Endothelial cell of umbilical vein (primary cell): Measurements from ENCODE around the gene GLI3. TPM values are rescaled to one million over a fixed set of nuclear protein-coding genes. Genes with fewer than 3 reads are reported as not detected.

Experiments used
- BruUV-seq: library from RNA; stranded (reverse); fragments of 400-500 nt; replicated peaks from 2 replicates; lab custom pipeline; 2021; lab: Mats Ljungman, UMichigan
- CTCF ChIA-PET: fragments of 300-600, 350-600 bp; sonication (Branson Sonifier 250); formaldehyde crosslinking; loops from one replicate; lab custom pipeline; 2021; ENCODE audit warnings: antibody characterized with exemption, inconsistent platforms; lab: Charles Lee
- POLR2A ChIA-PET: fragments of 300-600, 350-600 bp; sonication (Branson Sonifier 250); formaldehyde crosslinking; loops from one replicate; lab custom pipeline; 2021; ENCODE audit warnings: antibody characterized with exemption, inconsistent platforms; lab: Charles Lee
- DNase-seq: peaks from one replicate; pipeline ENCODE4 v3.0.0-alpha.2; 2011; ENCODE audit warnings: low read depth, low spot score
- FAIRE-seq: peaks from 2 replicates; lab custom pipeline; 2011; peaks lifted over from hg19 to GRCh38; lab: Jason Lieb, UNC
- H2AFZ ChIP-seq: 2 replicates; pipeline ENCODE4 v1.6.0; 2012; ENCODE audit warnings: low read depth, low read length, control low read depth, inconsistent platforms
- H3K27ac ChIP-seq: 2 replicates; pipeline ENCODE4 v1.5.1; 2011; ENCODE audit warnings: low read depth, mild to moderate bottlenecking, control low read depth, low read length, moderate library complexity; ENCODE audit not compliant: insufficient read depth
- H3K27me3 ChIP-seq, 2 experiments: 2 replicates each; pipeline versions ENCODE4 v1.6.0 to v1.6.1; 2011; ENCODE audit warnings: low read length in 2 of 2, mixed read lengths in 1 of 2; ENCODE audit not compliant: control insufficient read depth in 2 of 2, insufficient read depth in 2 of 2
- H3K36me3 ChIP-seq, 2 experiments: 2 replicates in 1 of 2; 3 replicates in 1 of 2; pipeline ENCODE4 v1.5.1; 2011; ENCODE audit warnings: low read length in 2 of 2, mild to moderate bottlenecking in 1 of 2, moderate library complexity in 1 of 2; ENCODE audit not compliant: control insufficient read depth in 2 of 2, insufficient read depth in 2 of 2; ENCODE audit errors: extremely low read depth in 1 of 2
- H3K4me1 ChIP-seq: 3 replicates; pipeline ENCODE4 v1.5.1; 2011; ENCODE audit warnings: mild to moderate bottlenecking, low read length; ENCODE audit not compliant: control insufficient read depth, insufficient read depth; ENCODE audit errors: extremely low read depth
- H3K4me2 ChIP-seq: 2 replicates; pipeline ENCODE4 v1.6.1; 2011; ENCODE audit warnings: low read length, control low read depth, mixed read lengths; ENCODE audit not compliant: insufficient read depth
- H3K4me3 ChIP-seq, 3 experiments: fragments of 200-600 bp in 1 of 3; sonication (generic), shearing (Covaris generic) in 1 of 3; replicated peaks in 1 of 3; 2 replicates each; pipeline ENCODE4 v1.5.1; 2011 to 2016; ENCODE audit warnings: control low read depth in 3 of 3, low read length in 3 of 3, mild to moderate bottlenecking in 2 of 3, inconsistent platforms in 1 of 3, low read depth in 1 of 3, moderate library complexity in 1 of 3; ENCODE audit not compliant: insufficient read depth in 1 of 3
- H3K79me2 ChIP-seq: 2 replicates; pipeline ENCODE4 v1.6.0; 2012; ENCODE audit warnings: low read length, inconsistent platforms; ENCODE audit not compliant: control insufficient read depth, insufficient read depth
- H3K9ac ChIP-seq: replicated peaks from 2 replicates; pipeline ENCODE3; 2011; ENCODE audit warnings: low read length, control low read depth; ENCODE audit not compliant: insufficient read depth; ENCODE audit errors: extremely low read depth
- H3K9me1 ChIP-seq: replicated peaks from 3 replicates; pipeline ENCODE4 v1.6.0; 2011; ENCODE audit warnings: mild to moderate bottlenecking, low read length; ENCODE audit not compliant: control insufficient read depth, insufficient read depth; ENCODE audit errors: extremely low read depth
- H3K9me3 ChIP-seq: replicated peaks from 2 replicates; pipeline ENCODE4 v1.5.1; 2012; ENCODE audit warnings: low read length, inconsistent platforms; ENCODE audit not compliant: control insufficient read depth, insufficient read depth
- H4K20me1 ChIP-seq: replicated peaks from 2 replicates; pipeline ENCODE3; 2011; ENCODE audit warnings: mild to moderate bottlenecking, low read length; ENCODE audit not compliant: control insufficient read depth, insufficient read depth; ENCODE audit errors: extremely low read depth
- CTCF ChIP-seq, 2 donors: IDR thresholded peaks; 1 replicate in 1 of 2; 2 replicates in 1 of 2; pipeline ENCODE4 v1.5.1; 2011; ENCODE audit warnings: low read length in 2 of 2, mild to moderate bottlenecking in 2 of 2, moderate library complexity in 2 of 2, control low read depth in 1 of 2, inconsistent platforms in 1 of 2, low read depth in 1 of 2; ENCODE audit not compliant: insufficient read depth in 1 of 2; ENCODE audit errors: extremely low read depth in 1 of 2
- EZH2 ChIP-seq: IDR thresholded peaks from 2 replicates; pipeline ENCODE4 v1.6.1; 2012; ENCODE audit warnings: borderline replicate concordance, low read depth, mild to moderate bottlenecking, moderate library complexity, low read length, inconsistent platforms; ENCODE audit not compliant: severe bottlenecking
- FOS ChIP-seq: IDR thresholded peaks from 2 replicates; pipeline ENCODE4 v1.6.1; 2011; ENCODE audit warnings: mild to moderate bottlenecking, low read length, moderate library complexity, borderline replicate concordance; ENCODE audit not compliant: insufficient read depth
- GATA2 ChIP-seq: IDR thresholded peaks from 2 replicates; pipeline ENCODE4 v1.7.0; 2011; ENCODE audit warnings: low read depth, mild to moderate bottlenecking, moderate library complexity, mixed read lengths, low read length; ENCODE audit not compliant: insufficient read length, insufficient read depth
- JUN ChIP-seq: IDR thresholded peaks from 2 replicates; pipeline ENCODE4 v1.6.1; 2011; ENCODE audit warnings: borderline replicate concordance, low read depth; ENCODE audit not compliant: insufficient read length, insufficient read depth
- MAX ChIP-seq: IDR thresholded peaks from 2 replicates; pipeline ENCODE4 v1.6.1; 2011; ENCODE audit not compliant: insufficient read depth, insufficient read length
- MYC ChIP-seq: IDR thresholded peaks from one replicate; pipeline ENCODE4 v1.6.1; 2011; ENCODE audit warnings: mild to moderate bottlenecking, low read depth, low read length
- POLR2A ChIP-seq: IDR thresholded peaks from 2 replicates; pipeline ENCODE4 v1.6.1; 2012; ENCODE audit warnings: low read depth, mild to moderate bottlenecking, control low read depth, low read length
- POLR2AphosphoS5 ChIP-seq: IDR thresholded peaks from 2 replicates; pipeline ENCODE4 v1.6.1; 2012; ENCODE audit warnings: low read depth, mild to moderate bottlenecking, control low read depth, low read length, moderate library complexity; ENCODE audit not compliant: insufficient read depth
- dilution Hi-C: fragments of 300-500 bp; cut with MboI; formaldehyde crosslinking; loops from one replicate; pipeline ENCODE4 v1.15.0; 2019; ENCODE audit warnings: low sequenced_read_pairs; ENCODE audit not compliant: extremely low pct_ligation_motif_present
- intact Hi-C: fragments of 100-400 bp; cut with micrococcal nuclease; formaldehyde crosslinking; loops from one replicate; pipeline ENCODE4 v1.10.0; 2022
- polyA plus RNA-seq, 4 experiments: library from polyadenylated mRNA; depleted of rRNA in 3 of 4; stranded (reverse) in 3 of 4; unstranded in 1 of 4; fragments of >200 nt; gene quantifications; 2 replicates each; pipeline versions ENCODE4 v1.2.1 to v1.2.3, GENCODE V29; 2011 to 2012; ENCODE audit warnings: missing spikeins in 1 of 4
- total RNA-seq: library from RNA; stranded (reverse); gene quantifications from 2 replicates; pipeline ENCODE4 v1.2.3, GENCODE V29; 2021

GLI3 gene
- total and polyA plus RNA-seq, 2 donors (not counting 3 experiments of a cell fraction or from before 2014, with no cell fraction given) = 6.0 to 24.9 TPM

- H3K4me2 ChIP-seq = no peak overlapping the region
- H3K9ac ChIP-seq = no peak overlapping the region
- ChIA-PET POLR2A (no interaction called here), CTCF (interaction anchor here (0.6 kb wide), 1 partner anchor 29 kb away, joined by 3 read pairs; no protein-coding TSS in a partner anchor)
- no TSS peak for BruUV-seq
- no peaks in the 10 kb centered on the region for H3K79me2 ChIP-seq
- H3K9me3 ChIP-seq = no peaks in the 10 kb centered on the region
- intact Hi-C loops = no loop called here
- H3K4me3 ChIP-seq = no peak overlapping the region
- TF ChIP-seq CTCF (IDR thresholded peaks at IDR 0.05; ENCODE audit: extremely low read depth in 1 of 2, insufficient read depth in 1 of 2, low read depth in 1 of 2, low read length in 2 of 2) (no peak), EZH2 (no peak), FOS (no peak), JUN (no peak), MAX (no peak), POLR2AphosphoS5 (no peak), MYC (no peak), GATA2 (no peak), POLR2A (no peak)
- no peak for DNase-seq
- no peak overlapping the region for H2AFZ ChIP-seq
- H3K27ac ChIP-seq = no peak overlapping the region
- H3K9me1 ChIP-seq = no peaks in the 10 kb centered on the region
- dilution Hi-C loops = no loop called here
- H3K36me3 ChIP-seq = peaks cover 0 to 12% of the 10 kb centered on the region in 2 experiments
- H4K20me1 ChIP-seq = no peaks in the 10 kb centered on the region
- no peaks in the 10 kb centered on the region for H3K4me1 ChIP-seq
- no peak for FAIRE-seq
- H3K27me3 ChIP-seq = no peaks in the 10 kb centered on the region
Observed at GRCh38 chr7:41971640-41972187, 265.3 kb downstream of the GLI3 start.
